ENCODE data around the gene SPDYC.

DNA sequence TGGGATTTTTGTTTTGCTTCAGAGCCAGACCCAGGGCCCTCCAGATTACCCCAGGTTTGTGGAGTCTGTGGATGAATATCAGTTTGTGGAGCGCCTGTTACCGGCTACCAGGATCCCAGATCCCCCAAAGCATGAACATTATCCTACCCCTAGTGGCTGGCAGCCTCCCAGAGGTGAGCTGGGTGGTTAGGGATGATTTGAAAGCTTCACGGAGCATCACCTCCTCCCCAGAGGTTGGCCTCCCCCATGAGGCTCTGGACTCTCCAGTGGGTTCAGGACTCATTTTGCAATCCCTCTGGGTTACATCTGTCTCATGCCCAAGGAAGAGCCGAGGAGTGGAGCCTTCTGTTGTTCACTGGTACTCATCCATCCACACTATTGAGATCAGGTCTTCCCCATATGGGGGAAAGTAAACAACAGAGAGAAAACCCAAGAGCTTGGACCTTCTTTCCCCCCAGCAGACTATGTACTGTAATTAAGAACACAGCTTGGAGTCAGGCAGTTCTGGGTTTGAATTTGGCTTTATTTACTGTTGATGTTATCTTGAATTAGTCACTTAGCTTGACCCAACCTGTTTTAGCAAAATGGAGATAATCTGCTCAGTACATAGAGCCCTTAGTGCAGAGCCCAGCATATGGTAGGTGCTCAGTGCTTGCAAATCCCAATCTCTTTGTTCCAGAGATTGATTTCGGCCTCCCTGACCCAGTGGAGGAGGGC lies 45.4 kb upstream of the SPDYC start:
- TF ChIP-seq POLR2A (IDR thresholded peaks at IDR 0.05; ENCODE audit: extremely low read depth, insufficient read length), result no peak
- TF ChIP-seq, protein P1, sequence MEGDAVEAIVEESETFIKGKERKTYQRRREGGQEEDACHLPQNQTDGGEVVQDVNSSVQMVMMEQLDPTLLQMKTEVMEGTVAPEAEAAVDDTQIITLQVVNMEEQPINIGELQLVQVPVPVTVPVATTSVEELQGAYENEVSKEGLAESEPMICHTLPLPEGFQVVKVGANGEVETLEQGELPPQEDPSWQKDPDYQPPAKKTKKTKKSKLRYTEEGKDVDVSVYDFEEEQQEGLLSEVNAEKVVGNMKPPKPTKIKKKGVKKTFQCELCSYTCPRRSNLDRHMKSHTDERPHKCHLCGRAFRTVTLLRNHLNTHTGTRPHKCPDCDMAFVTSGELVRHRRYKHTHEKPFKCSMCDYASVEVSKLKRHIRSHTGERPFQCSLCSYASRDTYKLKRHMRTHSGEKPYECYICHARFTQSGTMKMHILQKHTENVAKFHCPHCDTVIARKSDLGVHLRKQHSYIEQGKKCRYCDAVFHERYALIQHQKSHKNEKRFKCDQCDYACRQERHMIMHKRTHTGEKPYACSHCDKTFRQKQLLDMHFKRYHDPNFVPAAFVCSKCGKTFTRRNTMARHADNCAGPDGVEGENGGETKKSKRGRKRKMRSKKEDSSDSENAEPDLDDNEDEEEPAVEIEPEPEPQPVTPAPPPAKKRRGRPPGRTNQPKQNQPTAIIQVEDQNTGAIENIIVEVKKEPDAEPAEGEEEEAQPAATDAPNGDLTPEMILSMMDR (IDR thresholded peaks at IDR 0.05; ENCODE audit: low read depth, low read length), result no peak
- TF ChIP-seq, protein P2, sequence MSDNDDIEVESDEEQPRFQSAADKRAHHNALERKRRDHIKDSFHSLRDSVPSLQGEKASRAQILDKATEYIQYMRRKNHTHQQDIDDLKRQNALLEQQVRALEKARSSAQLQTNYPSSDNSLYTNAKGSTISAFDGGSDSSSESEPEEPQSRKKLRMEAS (IDR thresholded peaks at IDR 0.05; ENCODE audit: low read depth, low read length), result no peak

All from NB4 (cell line).